Stimulated activated CD8-positive, alpha-beta memory T cell treated with anti-CD3 and anti-CD28 coated beads, Interleukin-4, amount 100 ng/mL, for 24 hours (primary cell): Measurements from ENCODE around the gene BYSL.
"Not testable (repeated sequence)": the region's sequence is repeated elsewhere in the genome, so short reads cannot be mapped to it uniquely, and the experiment has no call there.

Experiments used
- DNase-seq: peaks from one replicate; pipeline ENCODE4 v3.0.0-alpha.2; 2020; ENCODE audit warnings: low read depth

BYSL gene

GRCh38 chr6:41942067-41942851, 21.0 kb downstream of the BYSL start:
- no peak for DNase-seq

DNA sequence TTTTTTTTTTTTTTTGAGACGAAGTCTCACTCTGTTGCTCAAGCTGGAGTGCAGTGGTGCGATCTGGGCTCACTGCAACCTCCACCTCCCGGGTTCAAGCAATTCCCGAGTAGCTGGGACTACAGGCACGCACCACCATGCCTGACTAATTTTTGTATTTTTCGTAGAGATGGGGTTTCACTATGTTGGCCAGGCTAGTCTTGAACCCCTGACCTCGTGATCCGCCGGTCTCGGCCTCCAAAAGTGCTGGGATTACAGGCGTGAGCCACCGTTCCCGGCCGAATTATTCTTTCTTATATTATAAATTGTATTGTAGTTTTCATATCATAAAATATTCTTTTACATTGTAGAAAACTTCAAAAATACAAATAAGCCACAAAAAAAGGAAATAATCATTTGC, 21.6 kb downstream of the BYSL start:
- not testable (repeated sequence) for DNase-seq

DNA sequence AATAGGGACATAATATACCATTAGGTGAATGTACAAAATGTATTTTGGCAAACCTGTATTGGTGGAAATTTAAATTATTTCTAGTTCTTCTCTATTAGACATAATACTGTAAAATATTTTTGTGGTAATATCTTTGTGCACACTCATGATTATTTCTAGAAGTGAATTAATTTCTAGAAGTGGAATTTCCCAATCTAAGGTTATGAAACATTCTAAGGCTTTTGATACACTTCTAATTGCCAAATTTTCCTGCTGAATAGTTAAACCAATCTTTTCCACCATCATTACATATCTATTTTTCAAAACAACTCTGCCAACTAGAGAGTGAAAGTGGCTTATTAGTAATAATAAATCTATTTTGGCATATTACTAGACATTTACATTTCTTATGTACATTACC, 22.2 kb downstream of the BYSL start:
- DNase-seq = no peak

DNA sequence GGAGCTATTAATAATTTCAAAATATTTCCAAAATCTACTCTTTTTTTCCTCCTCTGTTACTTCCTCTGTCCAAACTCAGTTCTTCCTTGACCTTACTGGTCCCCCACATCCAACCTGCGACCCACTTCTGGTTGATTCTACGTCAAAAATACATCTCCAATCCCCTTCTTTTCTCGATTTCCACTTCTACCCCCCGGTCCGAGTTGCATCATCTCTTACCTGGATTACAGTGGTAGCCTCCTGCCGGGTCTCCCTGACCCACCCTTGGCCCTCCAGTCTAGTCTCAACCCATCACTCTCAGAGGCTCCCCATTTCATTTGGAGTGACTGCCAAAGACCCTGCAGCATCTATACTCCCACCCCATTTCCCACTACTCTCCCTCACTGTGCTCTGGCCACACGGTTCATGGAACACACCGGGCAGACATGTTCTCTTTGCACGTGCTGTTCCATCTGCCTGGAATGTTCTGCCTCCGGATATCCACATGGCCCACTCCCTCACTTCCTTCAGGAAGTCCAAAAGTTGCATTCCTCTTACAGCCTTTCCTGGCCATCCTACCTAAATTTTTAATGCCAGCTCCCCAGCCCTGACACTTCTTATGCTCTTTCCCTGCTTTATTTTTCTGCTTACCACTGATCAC, 26.4 kb downstream of the BYSL start:
- no peak for DNase-seq

- DNase-seq = no peak
These were observed 33.4 kb downstream of the BYSL start for GRCh38 chr6:41954668-41955067.

GRCh38 chr6:41955412-41955811, 34.1 kb downstream of the BYSL start:
- DNase-seq = no peak

- DNase-seq = no peak
These were observed 35.8 kb downstream of the BYSL start for GRCh38 chr6:41957117-41957516.

DNA sequence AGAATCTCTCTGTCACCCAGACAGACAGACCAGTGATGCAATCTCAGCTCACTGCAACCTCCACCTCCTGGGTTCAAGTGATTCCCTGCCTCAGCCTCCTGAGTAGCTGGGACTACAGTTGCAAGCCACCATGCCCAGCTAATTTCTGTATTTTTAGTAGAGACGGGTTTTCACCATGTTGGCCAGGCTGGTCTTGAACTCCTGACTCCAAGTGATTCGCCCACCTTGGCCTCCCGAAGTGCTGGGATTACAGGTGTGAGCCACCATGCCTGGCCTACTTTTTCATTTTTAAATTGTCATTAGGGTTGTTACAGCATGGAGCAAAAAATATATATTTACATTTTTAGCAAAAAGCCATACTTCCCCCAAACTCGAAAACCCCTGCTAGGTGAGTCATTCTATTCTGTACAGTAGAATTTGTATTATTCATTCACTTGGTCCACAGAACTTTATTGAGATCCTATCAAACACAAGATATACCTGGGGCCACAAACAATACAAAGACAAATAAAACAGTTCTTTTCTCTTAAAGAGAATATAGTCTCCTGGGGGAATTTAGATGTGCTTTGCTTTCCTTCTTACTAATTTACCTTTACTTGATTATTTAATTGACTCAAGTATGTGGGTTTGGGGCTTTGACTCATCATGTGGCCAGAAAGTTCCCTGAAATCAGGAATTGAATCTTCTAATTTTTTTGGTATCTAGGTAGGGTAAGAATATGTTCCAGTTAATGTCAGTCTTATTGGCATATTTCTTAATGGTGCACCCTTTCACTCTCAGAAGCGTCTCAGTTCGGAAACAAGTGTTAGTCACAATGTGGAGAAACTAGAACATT, 36.9 kb downstream of the BYSL start:
- DNase-seq = no peak

DNA sequence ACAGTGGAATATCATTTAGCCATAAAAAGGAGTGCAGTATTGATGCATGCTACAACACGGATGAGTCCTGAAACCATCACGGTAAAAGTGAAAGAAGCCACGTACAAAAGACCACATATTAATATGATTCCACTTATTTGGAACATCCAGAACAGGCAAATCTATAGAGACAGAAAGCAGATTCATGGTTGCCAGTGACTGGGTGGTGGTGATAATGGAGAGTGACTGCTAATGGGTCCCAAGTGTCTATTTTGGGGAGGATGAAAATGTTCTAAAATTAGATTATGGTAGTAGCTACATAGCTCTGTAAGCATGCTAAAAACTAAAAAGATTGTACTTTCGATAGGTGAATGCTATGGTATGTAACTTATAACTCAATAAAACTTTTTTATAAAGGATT, 38.7 kb downstream of the BYSL start:
- DNase-seq = no peak

DNA sequence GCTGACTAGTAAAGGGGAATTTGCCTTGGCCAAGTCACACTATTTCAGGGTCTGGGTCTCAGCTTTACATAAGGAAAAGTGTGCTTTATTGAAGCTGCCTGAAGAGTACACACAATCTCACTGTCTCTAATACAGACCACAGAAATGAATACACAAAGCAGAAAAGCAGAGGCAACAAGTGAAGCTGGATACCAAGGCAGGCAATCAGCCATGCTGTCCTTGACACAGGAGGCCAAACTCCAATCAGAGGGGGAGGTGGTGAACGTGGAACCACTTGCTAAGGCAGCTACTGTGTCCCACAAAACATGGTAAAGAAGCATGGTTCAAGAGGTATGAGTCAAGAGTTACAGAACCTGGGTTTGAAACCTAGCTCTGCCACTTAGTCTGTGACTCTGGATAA, 42.1 kb downstream of the BYSL start:
- no peak for DNase-seq

DNA sequence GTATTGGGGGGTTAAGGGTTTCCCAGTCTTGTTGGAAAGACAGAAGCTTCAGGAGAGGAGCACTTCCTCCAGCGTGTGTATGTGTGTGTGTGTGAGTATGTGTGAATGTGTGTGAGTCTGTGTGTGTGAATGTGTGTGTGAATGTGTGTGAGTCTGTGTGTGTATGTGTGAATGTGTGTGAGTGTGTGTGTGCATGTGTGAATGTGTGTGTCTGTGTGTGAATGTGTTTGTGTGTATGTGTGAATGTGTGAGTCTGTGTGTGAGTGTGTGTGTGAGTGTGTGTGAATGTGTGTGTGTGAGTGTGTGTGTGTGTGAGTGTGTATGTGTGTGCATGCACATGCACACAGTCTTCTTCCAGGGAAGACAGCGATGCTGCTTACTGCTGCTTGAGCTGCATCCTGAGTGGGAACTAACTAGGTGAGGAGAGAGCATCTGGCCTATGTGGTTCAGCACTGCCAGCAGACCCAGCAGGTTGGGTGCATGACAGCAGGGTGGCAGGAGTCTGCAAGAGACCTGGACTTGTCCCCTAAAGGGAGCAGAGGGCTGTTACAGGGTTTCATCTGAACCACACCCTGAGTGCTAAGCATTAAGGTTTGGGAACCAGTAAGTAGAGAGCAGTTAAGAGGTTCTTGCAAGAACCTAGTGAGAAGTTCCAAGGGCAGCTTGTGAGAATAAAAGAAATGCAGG, 43.0 kb downstream of the BYSL start:
- DNase-seq = no peak

DNA sequence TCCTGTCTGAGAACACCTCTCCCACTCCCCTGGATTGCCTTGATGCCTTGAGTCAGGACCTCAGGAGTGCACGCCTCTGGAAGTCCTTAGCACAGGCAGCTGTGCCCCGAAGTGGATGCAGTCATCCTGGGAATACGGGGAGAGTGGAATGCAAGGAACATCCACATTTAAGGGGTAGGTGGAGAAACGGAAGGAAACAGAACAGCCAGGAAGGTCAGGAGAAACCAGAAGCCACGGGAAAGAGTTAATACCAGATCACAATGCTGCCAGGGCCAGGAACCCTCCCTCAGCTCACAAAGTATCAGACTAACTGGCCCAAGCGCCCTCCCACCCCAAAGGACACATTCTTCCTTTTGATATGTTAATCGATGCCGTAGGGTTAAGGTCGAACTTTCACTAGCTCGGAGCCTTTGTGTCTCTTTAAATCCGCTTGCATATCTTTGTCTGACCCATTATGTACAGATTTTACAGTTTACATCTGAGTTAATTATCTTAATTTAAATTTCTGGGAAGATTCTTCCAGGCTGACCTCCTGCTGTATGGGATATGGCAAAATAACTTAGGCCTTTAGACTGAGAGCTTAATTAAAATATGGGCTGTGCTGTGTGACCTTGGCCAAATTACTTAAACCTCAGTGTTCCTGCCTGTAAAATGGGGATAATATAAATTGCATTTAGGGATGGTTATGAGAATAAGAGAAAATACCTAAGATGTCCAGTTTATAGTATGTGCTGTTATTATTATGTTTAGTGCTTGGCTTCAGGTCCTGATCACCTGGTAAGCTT, 44.3 kb downstream of the BYSL start:
- DNase-seq = no peak

DNA sequence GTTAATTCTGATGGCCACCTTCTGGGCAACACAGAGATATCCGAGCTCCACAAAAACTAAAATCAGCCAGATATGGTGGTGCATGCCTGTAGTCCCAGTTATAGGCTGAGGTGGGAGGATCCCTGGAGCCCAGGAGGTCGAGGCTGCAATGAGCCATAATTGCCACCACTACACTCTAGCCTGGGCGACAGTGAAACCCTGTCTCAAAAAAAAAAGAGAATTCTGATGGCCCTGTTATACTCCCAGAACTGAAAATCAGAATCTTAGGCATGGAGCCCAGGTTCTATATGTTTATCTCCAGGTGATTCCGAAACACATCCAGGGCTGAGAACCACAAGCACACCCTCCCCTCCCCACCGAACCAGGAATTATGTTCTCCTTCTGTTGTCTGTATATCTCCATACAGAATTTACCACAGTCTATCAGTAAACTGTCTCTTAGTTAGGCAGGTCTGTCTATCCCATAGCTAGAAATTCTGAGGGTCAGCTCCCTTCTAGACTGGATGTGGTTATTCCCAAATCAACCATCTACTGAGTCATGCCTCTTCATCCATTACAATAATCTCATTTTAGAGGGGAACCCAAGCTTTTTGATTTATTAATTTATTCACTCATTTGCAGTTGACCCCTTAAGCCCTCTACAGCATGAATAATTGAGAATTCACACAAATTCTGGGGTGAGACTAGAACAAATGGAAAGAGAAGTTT, 45.1 kb downstream of the BYSL start:
- no peak for DNase-seq

GRCh38 chr6:41966961-41967311, 45.6 kb downstream of the BYSL start:
- DNase-seq = no peak

GRCh38 chr6:41967312-41968287, 46.3 kb downstream of the BYSL start:
- no peak for DNase-seq

DNA sequence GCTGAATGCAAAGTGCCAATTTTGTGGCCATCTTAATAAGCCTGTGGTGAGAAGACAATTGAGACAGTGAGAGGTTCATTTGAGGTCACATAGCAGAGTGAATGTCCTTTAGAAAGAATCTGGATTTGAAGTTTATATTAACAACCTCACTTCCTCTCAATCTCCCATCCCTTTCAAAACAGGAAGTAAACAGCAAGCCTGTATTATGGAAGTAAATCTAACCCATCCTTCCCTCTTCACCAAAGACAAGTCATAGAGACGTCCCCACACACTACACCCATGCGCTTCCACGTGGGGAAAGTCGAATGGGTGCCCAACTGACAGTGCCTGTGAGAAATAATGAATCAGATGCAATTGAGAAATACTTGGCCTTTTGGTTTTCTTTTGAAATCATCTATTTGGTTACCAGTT, 49.1 kb downstream of the BYSL start:
- DNase-seq = peak; percentile 47

DNA sequence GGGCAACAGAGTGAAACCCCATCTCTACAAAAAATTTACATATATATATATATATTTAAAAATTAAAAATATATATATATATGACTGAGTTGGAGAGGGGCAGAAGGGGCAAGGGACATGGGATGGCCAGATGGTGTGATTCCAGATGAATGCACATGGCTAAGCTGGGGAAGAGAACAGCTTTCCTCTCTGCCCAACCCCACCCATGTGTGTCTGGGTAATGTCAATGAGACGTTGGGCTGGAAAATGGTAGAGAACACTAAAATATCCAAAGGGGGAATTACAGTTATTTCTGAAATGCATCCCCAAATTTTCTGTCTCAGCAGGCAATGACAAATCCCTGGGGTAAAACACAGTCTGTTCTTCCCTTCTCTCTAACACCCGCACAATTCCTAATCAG, 51.5 kb downstream of the BYSL start:
- no peak for DNase-seq

DNA sequence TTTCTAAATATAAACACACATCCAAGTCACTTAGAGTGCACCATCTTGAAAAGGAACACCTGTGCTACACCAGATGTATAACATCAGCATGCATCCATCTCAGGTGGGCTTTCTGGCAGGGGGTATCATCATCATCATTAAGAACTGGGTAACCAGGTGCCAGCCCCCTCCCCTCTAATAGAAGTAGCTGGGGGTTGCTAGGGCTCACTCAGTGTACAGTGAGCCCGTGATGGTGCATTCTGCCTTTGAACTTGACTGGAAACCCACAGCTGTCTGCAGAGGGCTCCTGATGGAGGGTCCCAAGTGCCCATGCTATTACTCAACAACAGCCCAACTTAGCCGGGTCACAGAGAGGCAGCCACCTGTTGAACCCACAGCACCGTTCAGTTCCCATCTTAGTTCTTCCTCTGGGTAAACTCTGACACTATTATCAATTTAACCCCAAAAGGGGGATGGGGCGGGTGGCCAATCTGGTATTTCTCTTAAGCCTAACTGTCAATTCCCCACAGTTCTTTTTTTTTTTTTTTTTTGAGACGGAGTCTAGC, 53.1 kb downstream of the BYSL start:
- no peak for DNase-seq

- DNase-seq = no peak
These were observed 54.0 kb downstream of the BYSL start for GRCh38 chr6:41975276-41975675.
